Activated CD4-positive, alpha-beta T cell treated with anti-CD3 and anti-CD28 coated beads, Interleukin-2, amount 50 U/mL, for 48 hours (primary cell): ENCODE results near the gene VCPKMT.
A peak's percentile ranks its signal among the peaks of the same experiment; 100 is the strongest.

ENCODE experiments used
- DNase-seq, 2 experiments: peaks; one replicate each; pipeline ENCODE4 v3.0.0-alpha.2; 2020

Gene VCPKMT

GRCh38 chr14:50064993-50065392 is 51.4 kb downstream of the VCPKMT start:
- peak; percentile 54 to 72 for DNase-seq

- no peak for DNase-seq
Measured at GRCh38 chr14:50063876-50064420, 52.4 kb downstream of the VCPKMT start.

- DNase-seq = peak; percentile 80 to 85
Measured at GRCh38 chr14:50062438-50063085, 53.8 kb downstream of the VCPKMT start.

GRCh38 chr14:50061664-50062437 is 54.5 kb downstream of the VCPKMT start:
- peak; percentile 68 to 78 for DNase-seq

GRCh38 chr14:50060871-50061663 is 55.3 kb downstream of the VCPKMT start:
- DNase-seq = peak; percentile 56 to 63

GRCh38 chr14:50059763-50060616 is 56.4 kb downstream of the VCPKMT start:
- DNase-seq = no peak
